ENCODE data around the gene C4A. TPM values are rescaled to one million over a fixed set of nuclear protein-coding genes. Genes with fewer than 3 reads are reported as not detected.

Gene C4A
- total RNA-seq, 2 experiments from 2014 or later = 4.2 TPM

- H3K27ac Mint-ChIP-seq = no peak overlapping the region
- no peaks in the 10 kb centered on the region for H3K36me3 Mint-ChIP-seq (ENCODE audit: low read depth)
- peaks cover 10% of the 10 kb centered on the region for H3K27me3 Mint-ChIP-seq
- no peak for ATAC-seq (ENCODE audit: poor library complexity)
- ChIA-PET POLR2A (no interaction called here), CTCF (no interaction called here)
- no peak overlapping the region for H3K4me3 ChIP-seq (ENCODE audit: low read length)
- H3K27ac ChIP-seq (ENCODE audit: low read depth in 1 of 2, low read length in 2 of 2) = no peak overlapping the region
- no peaks in the 10 kb centered on the region for H3K9me3 ChIP-seq (ENCODE audit: control insufficient read depth in 1 of 2, insufficient read depth in 1 of 2, low read length in 2 of 2)
- no peaks in the 10 kb centered on the region for H3K36me3 ChIP-seq (ENCODE audit: insufficient read depth, low read length)
- no peaks in the 10 kb centered on the region for H3K4me1 Mint-ChIP-seq (ENCODE audit: low read depth)
- intact Hi-C loops (cut with DNase I, micrococcal nuclease) = no loop called here
- no peak for DNase-seq
- no peaks in the 10 kb centered on the region for H3K9me3 Mint-ChIP-seq
- H3K27me3 ChIP-seq (ENCODE audit: control insufficient read depth in 1 of 2, insufficient read depth in 2 of 2, low read length in 2 of 2) = no peaks in the 10 kb centered on the region
- no peak for TF ChIP-seq CTCF (IDR thresholded peaks at IDR 0.05)
- no peaks in the 10 kb centered on the region for H3K4me1 ChIP-seq (ENCODE audit: insufficient read depth, low read length)
- no peak overlapping the region for H3K4me3 Mint-ChIP-seq
These were observed 46.0 kb upstream of the C4A start for GRCh38 chr6:31935823-31936222.

GRCh38 chr6:31940256-31940664 is 41.6 kb upstream of the C4A start:
- Histone ChIP-seq H3K36me3 (ENCODE audit: insufficient read depth, low read length) (no peaks in the 10 kb centered on the region), H3K4me3 (ENCODE audit: low read length) (no peak overlapping the region), H3K9me3 (ENCODE audit: control insufficient read depth in 1 of 2, insufficient read depth in 1 of 2, low read length in 2 of 2) (no peaks in the 10 kb centered on the region), H3K4me1 (ENCODE audit: insufficient read depth, low read length) (no peaks in the 10 kb centered on the region), H3K27ac (ENCODE audit: low read depth in 1 of 2, low read length in 2 of 2) (no peak overlapping the region), H3K27me3 (ENCODE audit: control insufficient read depth in 1 of 2, insufficient read depth in 2 of 2, low read length in 2 of 2) (peaks cover 4 to 10% of the 10 kb centered on the region in 2 experiments)
- H3K4me3 Mint-ChIP-seq = no peak overlapping the region
- H3K9me3 Mint-ChIP-seq = no peaks in the 10 kb centered on the region
- no peak overlapping the region for H3K27ac Mint-ChIP-seq
- TF ChIP-seq CTCF (IDR thresholded peaks at IDR 0.05) = no peak
- intact Hi-C loops (cut with DNase I, micrococcal nuclease) = no loop called here
- no peaks in the 10 kb centered on the region for H3K36me3 Mint-ChIP-seq (ENCODE audit: low read depth)
- H3K4me1 Mint-ChIP-seq (ENCODE audit: low read depth) = no peaks in the 10 kb centered on the region
- H3K27me3 Mint-ChIP-seq = peaks cover 13% of the 10 kb centered on the region
- ChIA-PET CTCF (no interaction called here), POLR2A (no interaction called here)
- DNase-seq = no peak
- ATAC-seq (ENCODE audit: poor library complexity) = no peak

GRCh38 chr6:31943742-31944141 is 38.1 kb upstream of the C4A start:
- Histone ChIP-seq H3K4me3 (ENCODE audit: low read length) (no peak overlapping the region), H3K36me3 (ENCODE audit: insufficient read depth, low read length) (no peaks in the 10 kb centered on the region), H3K27ac (ENCODE audit: low read depth in 1 of 2, low read length in 2 of 2) (no peak overlapping the region), H3K27me3 (ENCODE audit: control insufficient read depth in 1 of 2, insufficient read depth in 2 of 2, low read length in 2 of 2) (peaks cover 4 to 14% of the 10 kb centered on the region in 2 experiments), H3K9me3 (ENCODE audit: control insufficient read depth in 1 of 2, insufficient read depth in 1 of 2, low read length in 2 of 2) (no peaks in the 10 kb centered on the region), H3K4me1 (ENCODE audit: insufficient read depth, low read length) (no peaks in the 10 kb centered on the region)
- no peak for TF ChIP-seq CTCF (IDR thresholded peaks at IDR 0.05)
- H3K9me3 Mint-ChIP-seq = no peaks in the 10 kb centered on the region
- no peak for ATAC-seq (ENCODE audit: poor library complexity)
- DNase-seq = no peak
- H3K27me3 Mint-ChIP-seq = peaks cover 17% of the 10 kb centered on the region
- ChIA-PET POLR2A (no interaction called here), CTCF (no interaction called here)
- H3K27ac Mint-ChIP-seq = no peak overlapping the region
- no peaks in the 10 kb centered on the region for H3K4me1 Mint-ChIP-seq (ENCODE audit: low read depth)
- intact Hi-C loops (cut with DNase I, micrococcal nuclease) = no loop called here
- H3K36me3 Mint-ChIP-seq (ENCODE audit: low read depth) = no peaks in the 10 kb centered on the region
- no peak overlapping the region for H3K4me3 Mint-ChIP-seq
